Stimulated activated CD4-positive, alpha-beta T cell treated with anti-CD3 and anti-CD28 coated beads, Interleukin-4, amount 100 ng/mL, for 4 hours (primary cell): ENCODE measurements around the gene ZDBF2.
"Not testable (repeated sequence)": the region's sequence is repeated elsewhere in the genome, so short reads cannot be mapped to it uniquely, and the experiment has no call there.

Experiments used
- DNase-seq, 2 experiments: peaks; one replicate each; pipeline ENCODE4 v3.0.0-alpha.2; 2020

The ZDBF2 gene

GRCh38 chr2:206274434-206275311, at the start of gene ZDBF2:
TSS of gene ZDBF2 (plus strand) at chr2:206274663. CDS start at chr2:206281850, 7,187 bp downstream.
- peak; percentile 42 to 56 for DNase-seq

DNA sequence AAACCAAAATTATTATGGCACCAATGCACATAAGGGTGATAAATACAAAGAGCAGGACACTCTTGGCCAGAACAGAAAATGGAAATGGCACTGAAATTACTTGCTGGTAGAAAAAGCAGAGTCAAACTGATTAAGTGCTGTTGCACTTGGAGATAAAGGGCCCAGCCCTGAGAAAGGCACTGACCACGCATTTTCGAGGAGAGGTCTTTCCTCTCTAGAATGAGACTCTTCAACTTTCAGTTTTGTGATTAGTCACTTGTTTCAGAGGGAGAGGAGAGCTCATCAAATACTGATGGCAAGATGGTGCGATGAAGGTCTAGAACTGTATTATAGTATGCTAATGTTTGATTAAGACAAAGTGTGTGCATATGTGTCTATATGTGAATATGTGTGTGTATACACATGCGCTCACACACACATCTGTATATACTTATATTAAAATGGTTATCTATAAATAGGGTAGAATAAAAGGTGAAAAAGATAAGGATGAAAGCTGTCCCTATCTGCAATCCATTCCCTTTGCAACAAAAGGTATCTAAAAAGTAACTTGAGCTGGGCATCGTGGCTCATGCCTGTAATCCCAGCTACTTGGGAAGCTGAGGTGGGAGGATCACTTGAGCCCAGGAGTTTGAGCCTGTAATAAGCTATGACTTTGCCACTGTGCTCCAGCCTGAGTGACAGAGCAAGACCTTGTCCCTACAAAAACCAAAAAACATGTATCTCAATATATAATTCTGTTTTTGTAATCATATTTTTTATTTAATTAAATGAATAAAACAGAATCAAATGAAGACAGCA, 48.8 kb upstream of the ZDBF2 start:
- DNase-seq, result no peak

- DNase-seq, result not testable (repeated sequence)
Measured at GRCh38 chr2:206228636-206229035, 45.8 kb upstream of the ZDBF2 start.

DNA sequence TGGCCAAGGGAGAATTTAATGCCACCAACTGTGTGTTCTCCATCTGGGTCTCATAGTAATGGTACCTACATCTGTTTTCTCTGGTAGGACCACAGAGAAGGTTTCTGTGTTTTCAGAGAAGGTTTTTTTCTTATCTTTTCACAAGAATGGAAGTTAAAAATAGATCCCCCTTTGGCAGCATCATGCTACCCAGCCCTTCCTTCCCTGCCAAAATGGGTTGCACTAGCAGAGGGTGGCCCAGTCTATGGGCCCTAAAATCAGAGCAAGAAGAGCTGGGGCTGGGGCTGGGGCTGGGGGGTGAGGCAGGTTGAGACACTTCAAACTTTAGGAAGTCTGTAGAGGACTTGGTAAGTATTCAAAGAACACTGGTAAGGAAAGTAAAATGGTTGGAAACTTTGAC, 44.8 kb upstream of the ZDBF2 start:
- no peak for DNase-seq

DNA sequence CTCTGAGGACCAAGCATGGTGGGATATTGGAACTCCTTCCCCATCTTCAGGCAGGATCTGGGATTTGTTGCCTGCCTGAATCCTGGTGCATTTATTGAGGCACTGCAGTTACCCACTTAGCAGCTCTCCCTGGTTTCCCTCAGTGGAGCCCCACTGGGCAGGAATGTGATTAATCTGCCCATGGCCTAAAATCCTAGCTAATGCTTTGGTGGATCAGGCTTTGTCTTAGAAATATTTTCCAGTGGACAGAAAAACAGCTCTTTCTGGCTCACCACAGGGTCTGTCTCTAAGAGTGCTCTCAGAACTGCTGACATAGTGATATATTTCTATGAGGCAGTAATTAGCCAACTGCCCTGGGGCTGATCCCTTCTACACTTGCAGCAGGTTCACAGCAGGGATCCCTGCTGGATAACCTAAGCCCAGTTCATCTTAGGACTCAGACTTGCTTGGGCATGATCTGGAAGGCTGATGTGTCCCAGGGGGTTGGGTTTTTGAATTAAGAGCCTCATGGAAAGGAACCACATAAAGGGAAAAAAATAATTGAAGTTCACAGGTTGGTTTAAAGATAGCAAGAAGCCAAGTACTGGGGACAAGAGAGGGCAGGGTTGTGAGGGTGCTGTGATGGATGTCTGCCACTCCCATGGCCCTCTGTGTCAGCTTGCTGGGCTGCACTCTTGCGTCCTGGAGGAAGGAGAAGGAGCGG, 44.3 kb upstream of the ZDBF2 start:
- no peak for DNase-seq

DNA sequence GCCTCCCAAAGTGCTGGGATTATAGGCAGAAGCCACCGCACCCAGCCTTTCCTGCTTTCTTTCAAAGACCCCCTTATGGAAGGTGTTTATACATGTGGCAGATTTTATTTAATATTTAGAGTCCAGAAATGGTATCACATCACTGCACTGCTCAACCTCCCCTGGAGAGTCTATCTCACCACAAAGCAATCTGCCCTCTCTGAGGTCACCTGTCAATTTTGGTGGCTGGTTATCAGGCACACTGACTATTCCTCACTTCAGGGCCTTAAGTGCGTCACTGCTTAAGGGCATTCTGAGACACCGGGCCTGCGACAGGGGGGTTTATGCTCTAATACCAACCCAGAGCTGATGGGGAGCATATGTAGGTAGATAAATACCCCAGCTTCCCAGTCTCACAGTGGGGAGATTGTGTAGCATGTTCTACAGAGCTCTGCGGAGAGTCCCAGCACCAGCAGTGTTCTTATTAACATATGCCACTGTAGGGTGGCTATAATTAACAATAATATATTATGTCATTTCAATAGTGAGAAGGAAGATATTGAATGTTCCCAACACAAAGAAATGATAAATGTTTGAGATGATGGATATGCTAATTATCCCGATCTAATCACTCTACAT, 42.7 kb upstream of the ZDBF2 start:
- DNase-seq, result no peak

GRCh38 chr2:206232287-206233035, 42.0 kb upstream of the ZDBF2 start:
- no peak for DNase-seq

GRCh38 chr2:206239157-206239556, 35.3 kb upstream of the ZDBF2 start:
- DNase-seq, result no peak

GRCh38 chr2:206240327-206240726, 34.1 kb upstream of the ZDBF2 start:
- no peak for DNase-seq

DNA sequence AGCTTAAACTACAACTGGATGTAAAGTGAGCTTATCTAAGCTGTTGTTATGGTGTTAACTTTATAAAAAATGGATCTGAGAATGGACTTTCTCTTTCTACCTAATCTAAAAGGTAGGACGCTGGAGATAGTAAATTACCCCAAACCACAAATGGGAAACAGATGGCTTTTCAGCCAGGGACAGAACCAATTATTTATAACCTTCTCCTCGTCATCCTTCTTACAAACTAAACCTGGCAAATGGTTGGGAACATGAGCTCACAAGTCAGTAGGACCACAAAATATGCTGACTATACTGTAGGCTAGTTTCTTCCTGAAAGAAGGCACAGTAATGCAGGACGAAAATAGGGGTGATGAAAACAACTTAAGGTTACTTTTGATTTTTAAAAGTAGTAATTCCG, 32.7 kb upstream of the ZDBF2 start:
- no peak for DNase-seq

DNA sequence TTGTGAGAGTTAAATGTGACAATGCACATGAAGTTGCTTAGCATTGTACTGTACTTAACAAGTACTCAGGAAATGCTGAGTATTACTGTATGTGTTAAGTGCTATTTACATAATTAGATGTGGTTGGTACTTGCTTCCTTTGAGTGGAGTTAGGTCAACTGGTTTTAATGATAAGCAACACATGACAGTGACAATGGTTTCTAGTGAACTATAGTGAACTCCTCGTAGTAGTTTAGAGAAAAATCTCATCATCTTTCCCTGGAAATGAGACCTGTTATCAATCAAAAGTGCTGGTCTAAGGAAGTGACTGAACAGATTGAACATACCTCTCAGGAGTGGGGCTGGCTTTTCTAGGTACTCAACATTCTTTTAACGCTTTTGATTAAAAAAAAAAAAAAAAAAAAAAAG, 29.2 kb upstream of the ZDBF2 start:
- no peak for DNase-seq

DNA sequence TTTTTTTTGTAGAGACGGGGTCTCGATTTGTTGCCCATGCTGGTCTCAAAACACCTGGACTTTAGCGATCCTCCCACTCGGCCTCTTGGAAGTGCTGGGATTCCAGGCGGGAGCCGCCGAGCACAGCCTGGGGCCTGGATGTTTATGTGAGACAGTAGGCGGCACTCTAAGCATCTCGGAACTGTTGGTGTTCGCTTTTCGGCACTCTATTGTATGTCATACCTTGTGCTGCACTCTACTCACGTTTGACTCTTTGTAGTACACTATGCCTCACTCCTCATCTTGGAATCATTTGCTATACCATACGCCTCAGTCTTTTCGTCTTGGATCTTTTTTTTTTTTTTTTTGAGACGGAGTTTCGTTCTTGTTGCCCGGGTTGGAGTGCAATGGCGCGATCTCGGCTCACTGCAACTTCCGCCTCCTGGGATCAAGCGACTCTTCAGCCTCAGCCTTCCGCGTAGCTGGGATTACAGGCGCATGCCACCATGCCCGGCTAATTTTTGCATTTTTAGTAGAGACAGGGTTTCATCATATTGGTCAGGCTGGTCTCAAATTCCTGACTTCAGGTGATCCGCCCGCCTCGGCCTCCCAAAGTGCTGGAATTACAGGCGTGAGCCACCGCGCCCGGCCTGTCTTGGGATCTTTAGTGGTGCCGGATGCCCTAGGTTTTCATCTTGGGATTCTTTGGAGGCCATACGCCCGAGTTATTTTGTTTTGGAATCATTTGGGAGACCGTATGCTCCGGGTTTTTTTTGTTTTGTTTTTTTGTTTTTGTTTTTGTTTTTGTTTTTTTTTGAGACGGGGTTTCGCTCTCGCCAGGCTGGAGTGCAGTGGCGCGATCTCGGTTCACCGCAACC, 24.2 kb upstream of the ZDBF2 start:
- no peak for DNase-seq

DNA sequence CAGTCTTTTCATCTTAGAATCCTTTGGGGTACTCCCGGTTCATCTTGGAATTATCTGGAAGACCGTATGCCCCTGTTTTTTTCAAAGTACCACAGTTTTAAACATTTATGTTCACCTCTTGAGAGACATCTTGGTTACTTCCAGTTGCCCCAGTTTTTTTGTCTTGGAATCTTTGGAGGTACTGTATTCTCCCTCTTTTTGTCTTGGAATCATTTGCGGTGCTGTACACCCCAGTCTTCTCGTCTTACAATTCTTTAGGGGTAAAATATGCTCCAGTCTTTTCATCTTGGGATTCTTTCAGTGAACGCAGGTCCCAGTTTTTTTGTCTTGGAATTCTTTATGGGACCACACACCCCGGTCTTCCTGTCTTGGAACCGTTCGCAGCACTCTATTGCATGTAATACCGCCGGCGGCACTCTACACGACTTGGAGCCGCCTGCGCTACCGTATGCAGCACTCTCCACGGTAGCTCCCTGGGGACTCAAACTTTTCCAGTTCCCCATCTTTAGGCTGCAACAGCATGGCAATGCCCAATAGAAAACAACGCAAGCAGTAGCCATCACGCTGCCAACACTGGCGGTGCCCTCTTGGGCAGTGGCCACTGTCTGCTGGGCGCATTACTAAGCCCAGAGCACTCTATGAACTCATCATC, 21.2 kb upstream of the ZDBF2 start:
- DNase-seq, result no peak

- no peak for DNase-seq
Measured at GRCh38 chr2:206253777-206254166, 20.7 kb upstream of the ZDBF2 start.

GRCh38 chr2:206255003-206255402, 19.5 kb upstream of the ZDBF2 start:
- no peak for DNase-seq

DNA sequence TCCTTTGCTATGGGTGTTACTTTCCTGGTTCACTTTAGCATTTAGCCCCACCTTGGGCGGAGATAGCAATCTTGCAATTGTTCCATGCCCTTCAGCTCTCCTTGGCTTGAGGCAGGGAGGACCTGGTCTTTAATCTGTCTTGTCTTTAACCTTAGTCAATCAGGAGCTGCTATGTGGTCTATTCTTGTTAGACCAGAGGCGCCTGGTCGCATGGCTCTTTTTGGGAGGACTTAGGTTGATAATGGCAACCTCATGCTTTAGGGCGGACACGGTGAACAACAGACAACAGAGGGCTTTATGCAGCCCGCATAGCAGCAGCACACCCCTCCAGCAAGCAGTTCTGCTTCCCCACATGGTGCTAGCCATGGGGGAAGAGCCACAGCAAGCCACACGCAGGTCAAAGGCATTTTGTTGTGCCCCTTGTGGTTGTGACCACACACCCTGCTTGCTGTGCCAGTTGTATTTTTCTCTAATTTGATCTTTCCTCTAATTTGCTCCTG, 17.7 kb upstream of the ZDBF2 start:
- no peak for DNase-seq

GRCh38 chr2:206257350-206257749, 17.1 kb upstream of the ZDBF2 start:
- no peak for DNase-seq

- no peak for DNase-seq
Measured at GRCh38 chr2:206257861-206258260, 16.6 kb upstream of the ZDBF2 start.

- DNase-seq, result not testable (repeated sequence)
Measured at GRCh38 chr2:206258615-206259014, 15.8 kb upstream of the ZDBF2 start.
